IMR-90 (cell line): ENCODE results near the gene ACAP2. TPM values are rescaled to one million over a fixed set of nuclear protein-coding genes. Genes with fewer than 3 reads are reported as not detected.

ENCODE experiments used
- ATAC-seq: fragments of 200-7000 bp; cut with Tn5 transposase; 2 replicates; pipeline ENCODE4 v1.9.1; 2020; ENCODE audit warnings: low read depth, mild to moderate bottlenecking, moderate library complexity
- BruUV-seq: library from RNA; stranded (reverse); fragments of 400-500 nt; replicated peaks from 2 replicates; lab custom pipeline; 2021; lab: Mats Ljungman, UMichigan
- CTCF ChIA-PET: fragments of 300-600 bp; formaldehyde crosslinking; extraction: SDS; loops from one replicate; lab custom pipeline; 2021; ENCODE audit warnings: antibody characterized with exemption; lab: Yijun Ruan, JAX
- POLR2A ChIA-PET: fragments of 300-600 bp; sonication (Branson Sonifier 250); formaldehyde crosslinking; loops from one replicate; lab custom pipeline; 2022; ENCODE audit warnings: antibody characterized with exemption; ENCODE audit not compliant: unreplicated experiment; lab: Charles Lee
- DNase-seq: peaks from one replicate; pipeline ENCODE4 v3.0.0; 2013
- H2AFZ ChIP-seq: replicated peaks from 2 replicates; pipeline ENCODE3; 2013; ENCODE audit warnings: low read length, mild to moderate bottlenecking; ENCODE audit not compliant: poor library complexity
- H2AK5ac ChIP-seq: 2 replicates; pipeline ENCODE4 v1.6.1; 2013; ENCODE audit warnings: low read depth, low read length, inconsistent platforms
- H2AK9ac ChIP-seq: replicated peaks from 2 replicates; pipeline ENCODE3; 2013; ENCODE audit warnings: mild to moderate bottlenecking, low read depth, low read length, moderate library complexity; ENCODE audit not compliant: poor library complexity
- H2BK120ac ChIP-seq: 2 replicates; pipeline ENCODE4 v1.6.1; 2013; ENCODE audit warnings: low read depth, low read length, inconsistent platforms
- H2BK15ac ChIP-seq: 3 replicates; pipeline ENCODE4 v1.6.1; 2013; ENCODE audit warnings: low read depth, low read length, inconsistent platforms
- H2BK20ac ChIP-seq: 2 replicates; pipeline ENCODE4 v1.6.1; 2013; ENCODE audit warnings: low read depth, mild to moderate bottlenecking, inconsistent platforms, low read length, moderate library complexity
- H2BK5ac ChIP-seq: 2 replicates; pipeline ENCODE4 v1.6.1; 2013; ENCODE audit warnings: mild to moderate bottlenecking, low read depth, low read length, inconsistent platforms; ENCODE audit not compliant: poor library complexity, severe bottlenecking
- H3K14ac ChIP-seq: replicated peaks from 2 replicates; pipeline ENCODE4 v1.6.1; 2013; ENCODE audit warnings: low read depth, low read length, inconsistent platforms
- H3K18ac ChIP-seq: 2 replicates; pipeline ENCODE4 v1.6.1; 2013; ENCODE audit warnings: low read depth, low read length, control low read depth
- H3K23ac ChIP-seq: 2 replicates; pipeline ENCODE4 v1.6.1; 2013; ENCODE audit warnings: low read depth, low read length, inconsistent platforms
- H3K27ac ChIP-seq: 2 replicates; pipeline ENCODE4 v1.5.1; 2013; ENCODE audit warnings: mild to moderate bottlenecking, control low read depth, low read length; ENCODE audit not compliant: insufficient read depth
- H3K27me3 ChIP-seq: 2 replicates; pipeline ENCODE4 v1.6.1; 2013; ENCODE audit warnings: low read length; ENCODE audit not compliant: control insufficient read depth, insufficient read depth
- H3K36me3 ChIP-seq: 2 replicates; pipeline ENCODE4 v1.6.1; 2013; ENCODE audit warnings: low read length, mixed read lengths; ENCODE audit not compliant: control insufficient read depth, insufficient read depth
- H3K4ac ChIP-seq: 2 replicates; pipeline ENCODE4 v1.6.1; 2013; ENCODE audit warnings: low read depth, low read length, inconsistent platforms
- H3K4me1 ChIP-seq: 2 replicates; pipeline ENCODE4 v1.6.1; 2013; ENCODE audit warnings: low read length, mixed read lengths; ENCODE audit not compliant: control insufficient read depth, insufficient read depth
- H3K4me2 ChIP-seq: 2 replicates; pipeline ENCODE4 v1.6.1; 2013; ENCODE audit warnings: low read depth, mild to moderate bottlenecking, control low read depth, low read length, moderate library complexity
- H3K4me3 ChIP-seq: 2 replicates; pipeline ENCODE4 v1.5.1; 2013; ENCODE audit warnings: low read depth, mild to moderate bottlenecking, control low read depth, low read length, moderate library complexity; ENCODE audit not compliant: insufficient read depth
- H3K56ac ChIP-seq: 2 replicates; pipeline ENCODE4 v1.6.1; 2013; ENCODE audit warnings: low read length, inconsistent platforms; ENCODE audit not compliant: insufficient read depth; ENCODE audit errors: extremely low read depth
- H3K79me1 ChIP-seq, 2 experiments: 2 replicates each; pipeline ENCODE4 v1.6.1; 2013; ENCODE audit warnings: low read length in 2 of 2, inconsistent platforms in 1 of 2, low read depth in 1 of 2
- H3K9ac ChIP-seq: 2 replicates; pipeline ENCODE4 v1.6.1; 2013; ENCODE audit warnings: low read depth, low read length, control low read depth
- H3K9me1 ChIP-seq: 2 replicates; pipeline ENCODE4 v1.6.1; 2013; ENCODE audit warnings: low read length, inconsistent platforms; ENCODE audit not compliant: insufficient read depth
- H3K9me3 ChIP-seq: 2 replicates; pipeline ENCODE4 v1.6.1; 2013; ENCODE audit warnings: low read length; ENCODE audit not compliant: control insufficient read depth, insufficient read depth
- H4K20me1 ChIP-seq: 2 replicates; pipeline ENCODE4 v1.6.1; 2013; ENCODE audit warnings: low read length, inconsistent platforms; ENCODE audit not compliant: insufficient read depth
- H4K5ac ChIP-seq: 2 replicates; pipeline ENCODE4 v1.6.1; 2013; ENCODE audit warnings: mild to moderate bottlenecking, low read depth, low read length, control low read depth
- H4K8ac ChIP-seq, 2 experiments: 2 replicates each; pipeline ENCODE4 v1.6.1; 2013; ENCODE audit warnings: low read depth in 2 of 2, low read length in 2 of 2, control low read depth in 1 of 2, inconsistent platforms in 1 of 2
- H4K91ac ChIP-seq: 2 replicates; pipeline ENCODE4 v1.6.1; 2013; ENCODE audit warnings: low read depth, low read length, inconsistent platforms; ENCODE audit not compliant: insufficient read depth
- RAD21 ChIP-seq: IDR thresholded peaks from 2 replicates; pipeline ENCODE4 v1.6.1; 2012; ENCODE audit warnings: low read length, improper control_type of control experiment
- WGBS, 2 experiments: methylation state at CpG; one replicate each; pipeline versions ENCODE4 v1.1.5 to v1.1.7; 2013; ENCODE audit warnings: missing lambda C conversion rate in 2 of 2; ENCODE audit not compliant: insufficient read length in 1 of 2; ENCODE audit errors: extremely low coverage in 2 of 2; 5-methylcytosine and 5-hydroxymethylcytosine counted together
- dilution Hi-C: fragments of 300-500 bp; cut with HindIII; formaldehyde crosslinking; loops from one replicate; pipeline ENCODE4 v1.14.3; 2018; ENCODE audit warnings: low sequenced_read_pairs; ENCODE audit not compliant: unreplicated experiment
- in situ Hi-C: fragments of 300-500 bp; cut with MboI; formaldehyde crosslinking; loops from 3 replicates; pipeline ENCODE4 v1.14.3; 2019; ENCODE audit warnings: low sequenced_read_pairs, inconsistent platforms, mixed read lengths
- intact Hi-C: fragments of 100-400 bp; cut with micrococcal nuclease; formaldehyde crosslinking; loops from 2 replicates; pipeline ENCODE4 v1.10.0; 2022
- polyA plus RNA-seq, 3 experiments: library from polyadenylated mRNA; depleted of rRNA; stranded (reverse); fragments of >200 nt; gene quantifications; 2 replicates each; pipeline ENCODE4 v1.2.3, GENCODE V29; 2012; ENCODE audit warnings: low replicate concordance in 1 of 3
- total RNA-seq: library from RNA; depleted of rRNA; stranded (reverse); fragments of >200 nt; gene quantifications from 2 replicates; pipeline ENCODE4 v1.2.3, GENCODE V29; 2012

Gene ACAP2
- total and polyA plus RNA-seq, 2 of the 4 experiments (the other 2 are of a cell fraction) = 11.9 to 35.1 TPM

GRCh38 chr3:195236801-195237570 is 205.8 kb downstream of the ACAP2 start:
- no peak for TF ChIP-seq RAD21
- no peak for DNase-seq
- H4K20me1 ChIP-seq = no peaks in the 10 kb centered on the region
- H3K14ac ChIP-seq = no peak overlapping the region
- no peak overlapping the region for H2BK15ac ChIP-seq
- peaks cover 14 to 15% of the 10 kb centered on the region in 2 experiments; a peak in 3 of 4 replicates for H3K79me1 ChIP-seq
- H3K27me3 ChIP-seq = no peaks in the 10 kb centered on the region
- H3K36me3 ChIP-seq = no peaks in the 10 kb centered on the region
- H3K27ac ChIP-seq = no peak overlapping the region
- H3K23ac ChIP-seq = no peak overlapping the region
- no TSS peak for BruUV-seq
- dilution Hi-C loops (no loop called here), in situ Hi-C loops (no loop called here), intact Hi-C loops (no loop called here)
- no peak overlapping the region for H2BK5ac ChIP-seq
- no peak overlapping the region for H3K56ac ChIP-seq
- H4K8ac ChIP-seq = no peak overlapping the region
- H3K18ac ChIP-seq = no peak overlapping the region
- H3K4ac ChIP-seq = no peak overlapping the region
- WGBS, 2 experiments = 90% methylated on average over 2 of the region's 10 CpGs; no CpG with 5 or more reads in 1 of the 2 experiments
- ATAC-seq = no peak
- no peak overlapping the region for H4K5ac ChIP-seq
- no peak overlapping the region for H4K91ac ChIP-seq
- H3K9me3 ChIP-seq = no peaks in the 10 kb centered on the region
- H3K9ac ChIP-seq = no peak overlapping the region
- no peak overlapping the region for H2AK9ac ChIP-seq
- H3K4me3 ChIP-seq = no peak overlapping the region
- H3K4me2 ChIP-seq = no peak overlapping the region
- CTCF ChIA-PET = no interaction called here
- no peak overlapping the region for H2BK20ac ChIP-seq
- H3K4me1 ChIP-seq = no peaks in the 10 kb centered on the region; the same call in 1 of the 2 replicates
- POLR2A ChIA-PET = no interaction called here
- H2BK120ac ChIP-seq = no peak overlapping the region
- peaks cover 2% of the 10 kb centered on the region; the same call in 1 of the 2 replicates for H3K9me1 ChIP-seq
- H2AFZ ChIP-seq = no peak overlapping the region
- H2AK5ac ChIP-seq = no peak overlapping the region
